ENCODE data around the gene PTPRN2. TPM values are rescaled to one million over a fixed set of nuclear protein-coding genes. Genes with fewer than 3 reads are reported as not detected.

The PTPRN2 gene
- total and polyA plus RNA-seq, 2 of the 8 experiments (the other 6 are each of a cell fraction or from before 2014, with no cell fraction given): 2.6 to 4.5 TPM

DNA sequence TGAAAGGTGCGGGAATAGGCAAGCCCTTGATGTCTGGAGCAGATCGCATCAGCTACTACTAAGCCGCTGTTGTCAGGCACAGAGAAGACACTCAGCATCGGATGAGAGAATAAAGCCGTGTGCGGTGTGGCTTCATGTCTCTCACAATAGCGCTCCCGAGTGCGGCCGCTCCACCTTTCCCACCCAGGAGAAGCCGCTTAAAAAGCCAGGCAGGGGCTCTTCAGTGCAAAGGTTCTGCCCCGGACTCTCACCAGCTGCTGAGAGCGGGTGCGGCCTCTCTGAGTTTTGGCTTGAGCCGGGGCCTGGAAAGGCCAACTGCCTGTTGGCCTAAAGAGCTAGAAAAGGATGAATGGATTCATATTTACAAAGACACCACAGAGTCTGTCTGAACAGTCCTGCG, 650.2 kb downstream of the PTPRN2 start (continued):
- no peak for TF ChIP-seq BRCA1 (IDR thresholded peaks at IDR 0.05; ENCODE audit: low read depth, low read length)
- TF ChIP-seq RNF2 (IDR thresholded peaks at IDR 0.05; ENCODE audit: borderline replicate concordance, low read depth, low read length, missing control alignments, poor library complexity, severe bottlenecking): no peak
- TF ChIP-seq CHD7 (IDR thresholded peaks at IDR 0.05; ENCODE audit: insufficient replicate concordance, low read length): no peak
- TF ChIP-seq, protein P1, sequence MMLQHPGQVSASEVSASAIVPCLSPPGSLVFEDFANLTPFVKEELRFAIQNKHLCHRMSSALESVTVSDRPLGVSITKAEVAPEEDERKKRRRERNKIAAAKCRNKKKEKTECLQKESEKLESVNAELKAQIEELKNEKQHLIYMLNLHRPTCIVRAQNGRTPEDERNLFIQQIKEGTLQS (IDR thresholded peaks at IDR 0.05; ENCODE audit: insufficient read depth, low read depth, low read length): no peak
- no peak for TF ChIP-seq POLR2A (IDR thresholded peaks at IDR 0.05; ENCODE audit: control extremely low read depth in 1 of 2, low read depth in 2 of 2, low read length in 2 of 2)
- TF ChIP-seq ASH2L (IDR thresholded peaks at IDR 0.05; ENCODE audit: low read length): no peak

Data from H1 (cell line).